Measurements from ENCODE around the gene OR1J1.

Gene OR1J1

GRCh38 chr9:122477346-122477745, 380 bp downstream of the OR1J1 start:
- H3K4me3 ChIP-seq (ENCODE audit: low read length in 2 of 2): no peak overlapping the region
- no peaks in the 10 kb centered on the region for H3K9me3 ChIP-seq (ENCODE audit: control insufficient read depth in 2 of 2, low read length in 2 of 2)
- H3K36me3 ChIP-seq (ENCODE audit: control insufficient read depth in 2 of 2, insufficient read depth in 2 of 2, low read length in 2 of 2): no peaks in the 10 kb centered on the region
- H3K27me3 ChIP-seq (ENCODE audit: control insufficient read depth in 2 of 2, insufficient read depth in 2 of 2, low read length in 2 of 2): no peaks in the 10 kb centered on the region
- H3K4me1 ChIP-seq (ENCODE audit: control insufficient read depth in 2 of 2, insufficient read depth in 2 of 2, low read length in 2 of 2): no peaks in the 10 kb centered on the region
- no peak overlapping the region for H3K9ac ChIP-seq (ENCODE audit: low read depth in 1 of 2, low read length in 2 of 2)
- no peak overlapping the region for H3K27ac ChIP-seq (ENCODE audit: low read depth in 2 of 2, low read length in 2 of 2)

- H3K9me3 ChIP-seq (ENCODE audit: control insufficient read depth in 2 of 2, low read length in 2 of 2): no peaks in the 10 kb centered on the region
- no peaks in the 10 kb centered on the region for H3K27me3 ChIP-seq (ENCODE audit: control insufficient read depth in 2 of 2, insufficient read depth in 2 of 2, low read length in 2 of 2)
- no peaks in the 10 kb centered on the region for H3K36me3 ChIP-seq (ENCODE audit: control insufficient read depth in 2 of 2, insufficient read depth in 2 of 2, low read length in 2 of 2)
Measured at GRCh38 chr9:122475717-122476116, 2.0 kb downstream of the OR1J1 start.

GRCh38 chr9:122474561-122474960, 3.2 kb downstream of the OR1J1 start:
- Histone ChIP-seq H3K9me3 (ENCODE audit: control insufficient read depth in 2 of 2, low read length in 2 of 2) (no peaks in the 10 kb centered on the region), H3K4me1 (ENCODE audit: control insufficient read depth in 2 of 2, insufficient read depth in 2 of 2, low read length in 2 of 2) (no peaks in the 10 kb centered on the region), H3K27me3 (ENCODE audit: control insufficient read depth in 2 of 2, insufficient read depth in 2 of 2, low read length in 2 of 2) (no peaks in the 10 kb centered on the region), H3K36me3 (ENCODE audit: control insufficient read depth in 2 of 2, insufficient read depth in 2 of 2, low read length in 2 of 2) (no peaks in the 10 kb centered on the region), H3K4me3 (ENCODE audit: low read length in 2 of 2) (no peak overlapping the region), H3K9ac (ENCODE audit: low read depth in 1 of 2, low read length in 2 of 2) (no peak overlapping the region), H3K27ac (ENCODE audit: low read depth in 2 of 2, low read length in 2 of 2) (no peak overlapping the region)

More at GRCh38 chr9:122475717-122476116, 2.0 kb downstream of the OR1J1 start:
- Histone ChIP-seq H3K4me1 (ENCODE audit: control insufficient read depth in 2 of 2, insufficient read depth in 2 of 2, low read length in 2 of 2) (no peaks in the 10 kb centered on the region), H3K9ac (ENCODE audit: low read depth in 1 of 2, low read length in 2 of 2) (no peak overlapping the region), H3K4me3 (ENCODE audit: low read length in 2 of 2) (no peak overlapping the region), H3K27ac (ENCODE audit: low read depth in 2 of 2, low read length in 2 of 2) (no peak overlapping the region)

- H3K36me3 ChIP-seq (ENCODE audit: control insufficient read depth in 2 of 2, insufficient read depth in 2 of 2, low read length in 2 of 2): no peaks in the 10 kb centered on the region
- H3K9me3 ChIP-seq (ENCODE audit: control insufficient read depth in 2 of 2, low read length in 2 of 2): no peaks in the 10 kb centered on the region
- no peaks in the 10 kb centered on the region for H3K27me3 ChIP-seq (ENCODE audit: control insufficient read depth in 2 of 2, insufficient read depth in 2 of 2, low read length in 2 of 2)
- peaks cover 0 to 4% of the 10 kb centered on the region in 2 donors for H3K4me1 ChIP-seq (ENCODE audit: control insufficient read depth in 2 of 2, insufficient read depth in 2 of 2, low read length in 2 of 2)
- H3K27ac ChIP-seq (ENCODE audit: low read depth in 2 of 2, low read length in 2 of 2): no peak overlapping the region
- no peak overlapping the region for H3K4me3 ChIP-seq (ENCODE audit: low read length in 2 of 2)
- H3K9ac ChIP-seq (ENCODE audit: low read depth in 1 of 2, low read length in 2 of 2): no peak overlapping the region
Measured at GRCh38 chr9:122468735-122469134, 9.0 kb downstream of the OR1J1 start.

- Histone ChIP-seq H3K27me3 (ENCODE audit: control insufficient read depth in 2 of 2, insufficient read depth in 2 of 2, low read length in 2 of 2) (no peaks in the 10 kb centered on the region), H3K36me3 (ENCODE audit: control insufficient read depth in 2 of 2, insufficient read depth in 2 of 2, low read length in 2 of 2) (no peaks in the 10 kb centered on the region), H3K27ac (ENCODE audit: low read depth in 2 of 2, low read length in 2 of 2) (no peak overlapping the region)
Measured at GRCh38 chr9:122466456-122466855, 11.3 kb downstream of the OR1J1 start.

GRCh38 chr9:122464633-122465567, 12.8 kb downstream of the OR1J1 start:
- H3K4me1 ChIP-seq (ENCODE audit: control insufficient read depth in 2 of 2, insufficient read depth in 2 of 2, low read length in 2 of 2): peaks cover 0 to 4% of the 10 kb centered on the region in 2 donors
- H3K27me3 ChIP-seq (ENCODE audit: control insufficient read depth in 2 of 2, insufficient read depth in 2 of 2, low read length in 2 of 2): no peaks in the 10 kb centered on the region
- peak overlapping the region in 1 of 2 donors; percentile 21 for H3K27ac ChIP-seq (ENCODE audit: low read depth in 2 of 2, low read length in 2 of 2)
- H3K36me3 ChIP-seq (ENCODE audit: control insufficient read depth in 2 of 2, insufficient read depth in 2 of 2, low read length in 2 of 2): no peaks in the 10 kb centered on the region
- H3K4me3 ChIP-seq (ENCODE audit: low read length in 2 of 2): peak overlapping the region; percentile 59 to 71
- H3K9me3 ChIP-seq (ENCODE audit: control insufficient read depth in 2 of 2, low read length in 2 of 2): no peaks in the 10 kb centered on the region
- H3K9ac ChIP-seq (ENCODE audit: low read depth in 1 of 2, low read length in 2 of 2): peak overlapping the region in 1 of 2 donors; percentile 33

More at GRCh38 chr9:122466456-122466855, 11.3 kb downstream of the OR1J1 start:
- Histone ChIP-seq H3K4me1 (ENCODE audit: control insufficient read depth in 2 of 2, insufficient read depth in 2 of 2, low read length in 2 of 2) (peaks cover 0 to 4% of the 10 kb centered on the region in 2 donors), H3K9me3 (ENCODE audit: control insufficient read depth in 2 of 2, low read length in 2 of 2) (no peaks in the 10 kb centered on the region), H3K4me3 (ENCODE audit: low read length in 2 of 2) (no peak overlapping the region), H3K9ac (ENCODE audit: low read depth in 1 of 2, low read length in 2 of 2) (no peak overlapping the region)

- Histone ChIP-seq H3K4me3 (ENCODE audit: low read length in 2 of 2) (peak overlapping the region in 1 of 2 donors; percentile 71), H3K9ac (ENCODE audit: low read depth in 1 of 2, low read length in 2 of 2) (peak overlapping the region in 1 of 2 donors; percentile 33), H3K36me3 (ENCODE audit: control insufficient read depth in 2 of 2, insufficient read depth in 2 of 2, low read length in 2 of 2) (no peaks in the 10 kb centered on the region), H3K9me3 (ENCODE audit: control insufficient read depth in 2 of 2, low read length in 2 of 2) (no peaks in the 10 kb centered on the region), H3K27ac (ENCODE audit: low read depth in 2 of 2, low read length in 2 of 2) (peak overlapping the region in 1 of 2 donors; percentile 21), H3K27me3 (ENCODE audit: control insufficient read depth in 2 of 2, insufficient read depth in 2 of 2, low read length in 2 of 2) (no peaks in the 10 kb centered on the region), H3K4me1 (ENCODE audit: control insufficient read depth in 2 of 2, insufficient read depth in 2 of 2, low read length in 2 of 2) (peaks cover 0 to 4% of the 10 kb centered on the region in 2 donors)
Measured at GRCh38 chr9:122463828-122464632, 13.7 kb downstream of the OR1J1 start.

GRCh38 chr9:122457787-122458186, 19.9 kb downstream of the OR1J1 start:
- no peaks in the 10 kb centered on the region for H3K4me1 ChIP-seq (ENCODE audit: control insufficient read depth in 2 of 2, insufficient read depth in 2 of 2, low read length in 2 of 2)
- H3K9ac ChIP-seq (ENCODE audit: low read depth in 1 of 2, low read length in 2 of 2): no peak overlapping the region
- no peaks in the 10 kb centered on the region for H3K9me3 ChIP-seq (ENCODE audit: control insufficient read depth in 2 of 2, low read length in 2 of 2)
- no peaks in the 10 kb centered on the region for H3K27me3 ChIP-seq (ENCODE audit: control insufficient read depth in 2 of 2, insufficient read depth in 2 of 2, low read length in 2 of 2)
- no peaks in the 10 kb centered on the region for H3K36me3 ChIP-seq (ENCODE audit: control insufficient read depth in 2 of 2, insufficient read depth in 2 of 2, low read length in 2 of 2)
- no peak overlapping the region for H3K4me3 ChIP-seq (ENCODE audit: low read length in 2 of 2)
- H3K27ac ChIP-seq (ENCODE audit: low read depth in 2 of 2, low read length in 2 of 2): no peak overlapping the region

- no peaks in the 10 kb centered on the region for H3K9me3 ChIP-seq (ENCODE audit: control insufficient read depth in 2 of 2, low read length in 2 of 2)
- no peaks in the 10 kb centered on the region for H3K27me3 ChIP-seq (ENCODE audit: control insufficient read depth in 2 of 2, insufficient read depth in 2 of 2, low read length in 2 of 2)
- H3K4me3 ChIP-seq (ENCODE audit: low read length in 2 of 2): no peak overlapping the region
- H3K36me3 ChIP-seq (ENCODE audit: control insufficient read depth in 2 of 2, insufficient read depth in 2 of 2, low read length in 2 of 2): no peaks in the 10 kb centered on the region
- no peaks in the 10 kb centered on the region for H3K4me1 ChIP-seq (ENCODE audit: control insufficient read depth in 2 of 2, insufficient read depth in 2 of 2, low read length in 2 of 2)
- H3K9ac ChIP-seq (ENCODE audit: low read depth in 1 of 2, low read length in 2 of 2): no peak overlapping the region
- no peak overlapping the region for H3K27ac ChIP-seq (ENCODE audit: low read depth in 2 of 2, low read length in 2 of 2)
Measured at GRCh38 chr9:122456123-122456522, 21.6 kb downstream of the OR1J1 start.

GRCh38 chr9:122453677-122454135, 24.0 kb downstream of the OR1J1 start:
- Histone ChIP-seq H3K4me3 (ENCODE audit: low read length in 2 of 2) (no peak overlapping the region), H3K27me3 (ENCODE audit: control insufficient read depth in 2 of 2, insufficient read depth in 2 of 2, low read length in 2 of 2) (no peaks in the 10 kb centered on the region), H3K4me1 (ENCODE audit: control insufficient read depth in 2 of 2, insufficient read depth in 2 of 2, low read length in 2 of 2) (no peaks in the 10 kb centered on the region), H3K9me3 (ENCODE audit: control insufficient read depth in 2 of 2, low read length in 2 of 2) (no peaks in the 10 kb centered on the region), H3K9ac (ENCODE audit: low read depth in 1 of 2, low read length in 2 of 2) (no peak overlapping the region), H3K27ac (ENCODE audit: low read depth in 2 of 2, low read length in 2 of 2) (no peak overlapping the region), H3K36me3 (ENCODE audit: control insufficient read depth in 2 of 2, insufficient read depth in 2 of 2, low read length in 2 of 2) (no peaks in the 10 kb centered on the region)
